Osteoblast (primary cell): ENCODE data around the gene SRCAP. TPM values are rescaled to one million over a fixed set of nuclear protein-coding genes. Genes with fewer than 3 reads are reported as not detected.
A peak's percentile ranks its signal among the peaks of the same experiment; 100 is the strongest.

Experiments used
- DNase-seq: peaks from one replicate; pipeline ENCODE4 v3.0.0; 2011; ENCODE audit warnings: low spot score, mixed read lengths; ENCODE audit not compliant: insufficient read length; ENCODE audit errors: missing footprints
- H2AFZ ChIP-seq: 2 replicates; pipeline ENCODE4 v1.6.0; 2011; ENCODE audit warnings: mild to moderate bottlenecking, low read length
- H3K27ac ChIP-seq: 2 replicates; pipeline ENCODE4 v1.5.1; 2011; ENCODE audit warnings: mild to moderate bottlenecking, low read depth, low read length, moderate library complexity
- H3K27me3 ChIP-seq: 2 replicates; pipeline ENCODE4 v1.6.0; 2012; ENCODE audit warnings: mild to moderate bottlenecking, control low read depth, inconsistent platforms, low read length, moderate library complexity; ENCODE audit not compliant: insufficient read depth
- H3K36me3 ChIP-seq: 2 replicates; pipeline ENCODE4 v1.5.1; 2011; ENCODE audit warnings: mild to moderate bottlenecking, low read length, control low read depth, moderate library complexity; ENCODE audit not compliant: insufficient read depth
- H3K4me1 ChIP-seq: 2 replicates; pipeline ENCODE4 v1.5.1; 2011; ENCODE audit warnings: mild to moderate bottlenecking, low read length, control low read depth, moderate library complexity; ENCODE audit not compliant: insufficient read depth
- H3K4me2 ChIP-seq: 2 replicates; pipeline ENCODE4 v1.6.0; 2011; ENCODE audit warnings: mild to moderate bottlenecking, low read length; ENCODE audit not compliant: insufficient read depth
- H3K4me3 ChIP-seq: fragments of 200-600 bp; sonication (generic); 3 replicates; pipeline ENCODE4 v1.5.1; 2012; ENCODE audit warnings: mild to moderate bottlenecking, low read length, inconsistent platforms; ENCODE audit not compliant: insufficient read depth
- H3K79me2 ChIP-seq: 2 replicates; pipeline ENCODE4 v1.6.0; 2012; ENCODE audit warnings: mild to moderate bottlenecking, low read length, control low read depth, inconsistent platforms; ENCODE audit not compliant: insufficient read depth
- H3K9me3 ChIP-seq: 2 replicates; pipeline ENCODE4 v1.5.1; 2011; ENCODE audit warnings: low read depth, low read length, control low read depth
- H4K20me1 ChIP-seq: 2 replicates; pipeline ENCODE4 v1.6.0; 2012; ENCODE audit warnings: mild to moderate bottlenecking, low read length, control low read depth; ENCODE audit not compliant: insufficient read depth
- CTCF ChIP-seq: IDR thresholded peaks from 2 replicates; pipeline ENCODE4 v1.5.1; 2011; ENCODE audit warnings: mild to moderate bottlenecking, low read depth, low read length, moderate library complexity; ENCODE audit errors: extremely low read depth
- total RNA-seq: library from RNA; depleted of rRNA; stranded (reverse); fragments of >200 nt; gene quantifications from 2 replicates; pipeline ENCODE4 v1.2.3, GENCODE V29; 2012

SRCAP gene
- total RNA-seq, 1 donor, result 16.3 TPM

GRCh38 chr16:30768583-30769181 is 69.7 kb downstream of the SRCAP start:
- peak; percentile 67 for DNase-seq
- peaks cover 92% of the 10 kb centered on the region for H3K36me3 ChIP-seq
- H4K20me1 ChIP-seq, result peaks cover 16% of the 10 kb centered on the region
- H3K4me2 ChIP-seq, result no peak overlapping the region
- TF ChIP-seq CTCF, result no peak
- H3K9me3 ChIP-seq, result no peaks in the 10 kb centered on the region
- H3K27me3 ChIP-seq, result no peaks in the 10 kb centered on the region
- peaks cover 3% of the 10 kb centered on the region for H3K4me1 ChIP-seq
- no peak overlapping the region for H2AFZ ChIP-seq
- H3K27ac ChIP-seq, result no peak overlapping the region
- H3K79me2 ChIP-seq, result peaks cover 20% of the 10 kb centered on the region
- no peak overlapping the region for H3K4me3 ChIP-seq

DNA sequence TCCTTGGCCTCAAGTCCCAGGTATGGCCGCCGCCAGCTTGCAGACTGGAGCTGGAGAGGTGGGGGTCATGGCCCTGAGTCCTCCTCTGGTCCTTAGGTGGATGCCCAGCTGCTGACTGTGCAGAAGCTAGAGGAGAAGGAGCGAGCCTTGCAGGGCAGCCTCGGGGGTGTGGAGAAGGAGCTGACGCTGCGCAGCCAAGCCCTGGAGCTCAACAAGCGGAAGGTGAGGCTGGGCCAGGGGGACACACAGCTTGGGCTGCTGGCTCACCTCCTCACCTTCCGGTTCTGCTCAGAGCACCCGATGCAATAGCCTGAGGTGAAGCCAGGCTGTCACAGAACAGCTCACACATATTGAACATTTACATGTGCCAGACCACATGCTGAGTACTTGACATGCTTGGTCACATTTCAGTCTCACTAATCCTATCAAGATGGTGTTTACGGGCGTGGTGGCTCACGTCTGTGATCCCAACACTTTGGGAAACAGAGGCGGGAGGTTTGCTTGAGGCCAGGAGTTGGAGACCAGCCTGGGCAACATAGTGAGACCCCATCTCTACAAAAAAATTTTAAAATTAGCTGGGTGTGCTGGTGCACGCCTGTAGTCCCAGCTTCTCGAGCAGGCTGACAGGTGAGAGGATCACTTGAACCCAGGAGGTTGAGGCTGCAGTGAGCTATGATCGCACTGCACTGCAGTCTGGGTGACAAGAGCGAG is 70.6 kb downstream of the SRCAP start:
- Histone ChIP-seq H3K36me3 (peaks cover 91% of the 10 kb centered on the region), H3K79me2 (peaks cover 11% of the 10 kb centered on the region), H3K4me2 (no peak overlapping the region), H2AFZ (no peak overlapping the region), H3K9me3 (no peaks in the 10 kb centered on the region), H3K4me3 (no peak overlapping the region), H4K20me1 (peaks cover 7% of the 10 kb centered on the region), H3K27ac (no peak overlapping the region), H3K4me1 (peaks cover under 1% of the 10 kb centered on the region), H3K27me3 (no peaks in the 10 kb centered on the region)
- peak; percentile 38 for DNase-seq
- TF ChIP-seq CTCF, result no peak

- peak; percentile 43 for DNase-seq
- Histone ChIP-seq H2AFZ (no peak overlapping the region), H3K79me2 (no peaks in the 10 kb centered on the region), H3K27me3 (no peaks in the 10 kb centered on the region), H3K36me3 (peaks cover 70% of the 10 kb centered on the region), H3K9me3 (no peaks in the 10 kb centered on the region), H3K27ac (no peak overlapping the region), H3K4me1 (peaks cover 10% of the 10 kb centered on the region), H3K4me2 (no peak overlapping the region), H4K20me1 (peaks cover 7% of the 10 kb centered on the region), H3K4me3 (no peak overlapping the region)
- TF ChIP-seq CTCF, result no peak
Measured at GRCh38 chr16:30771726-30772125, 72.8 kb downstream of the SRCAP start.

DNA sequence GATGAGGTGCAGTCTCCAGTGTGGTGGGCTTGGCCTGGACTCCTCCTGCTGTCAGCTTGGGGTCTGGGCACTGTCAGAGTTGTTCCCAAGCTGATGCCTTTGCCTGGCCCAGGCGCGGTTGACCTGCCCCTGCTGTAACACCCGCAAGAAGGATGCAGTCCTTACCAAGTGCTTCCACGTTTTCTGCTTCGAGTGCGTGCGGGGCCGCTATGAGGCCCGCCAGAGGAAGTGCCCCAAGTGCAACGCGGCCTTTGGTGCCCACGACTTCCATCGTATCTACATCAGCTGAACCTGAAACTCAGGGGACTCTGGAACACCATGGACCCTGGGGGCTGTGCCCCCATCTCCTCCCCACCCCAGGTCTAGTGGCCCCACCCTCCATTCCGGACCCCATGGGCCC is 74.9 kb downstream of the SRCAP start:
- Histone ChIP-seq H4K20me1 (peaks cover 3% of the 10 kb centered on the region), H3K4me2 (no peak overlapping the region), H3K4me1 (peaks cover 14% of the 10 kb centered on the region), H3K4me3 (no peak overlapping the region), H2AFZ (no peak overlapping the region), H3K27me3 (no peaks in the 10 kb centered on the region), H3K36me3 (peaks cover 50% of the 10 kb centered on the region), H3K9me3 (no peaks in the 10 kb centered on the region), H3K27ac (no peak overlapping the region), H3K79me2 (no peaks in the 10 kb centered on the region)
- peak; percentile 54 for DNase-seq
- TF ChIP-seq CTCF, result no peak
